Effector memory CD8-positive, alpha-beta T cell (primary cell): ENCODE results near the gene DNAH11.
"Not testable (repeated sequence)": the region's sequence is repeated elsewhere in the genome, so short reads cannot be mapped to it uniquely, and the experiment has no call there.

Experiments
- ATAC-seq: fragments of 150-1000 bp; cut with Tn5 transposase; replicated peaks from 2 replicates; pipeline ENCODE4 v1.10.0; 2021; ENCODE audit warnings: mild to moderate bottlenecking, moderate library complexity
- DNase-seq, 3 experiments: peaks; one replicate each; pipeline ENCODE4 v3.0.0; 2021
- H3K27ac Mint-ChIP-seq, 2 donors: one replicate each; pipeline ENCODE4 v1.8.0; 2022; ENCODE audit warnings: mild to moderate bottlenecking in 2 of 2, mixed read lengths in 2 of 2, moderate library complexity in 2 of 2
- H3K27me3 Mint-ChIP-seq, 2 donors: one replicate each; pipeline ENCODE4 v1.8.0; 2022; ENCODE audit warnings: mixed read lengths in 2 of 2
- H3K36me3 Mint-ChIP-seq: one replicate; pipeline ENCODE4 v1.8.0; 2022; ENCODE audit warnings: mild to moderate bottlenecking, moderate library complexity, mixed read lengths; ENCODE audit not compliant: insufficient read depth
- H3K4me1 Mint-ChIP-seq, 2 donors: one replicate each; pipeline ENCODE4 v1.8.0; 2022; ENCODE audit warnings: low read depth in 2 of 2, mixed read lengths in 2 of 2
- H3K4me3 Mint-ChIP-seq, 2 donors: one replicate each; pipeline ENCODE4 v1.8.0; 2022; ENCODE audit warnings: mild to moderate bottlenecking in 2 of 2, mixed read lengths in 2 of 2, moderate library complexity in 2 of 2
- H3K9me3 Mint-ChIP-seq, 2 donors: one replicate each; pipeline ENCODE4 v1.8.0; 2022; ENCODE audit warnings: mixed read lengths in 2 of 2

The DNAH11 gene

DNA sequence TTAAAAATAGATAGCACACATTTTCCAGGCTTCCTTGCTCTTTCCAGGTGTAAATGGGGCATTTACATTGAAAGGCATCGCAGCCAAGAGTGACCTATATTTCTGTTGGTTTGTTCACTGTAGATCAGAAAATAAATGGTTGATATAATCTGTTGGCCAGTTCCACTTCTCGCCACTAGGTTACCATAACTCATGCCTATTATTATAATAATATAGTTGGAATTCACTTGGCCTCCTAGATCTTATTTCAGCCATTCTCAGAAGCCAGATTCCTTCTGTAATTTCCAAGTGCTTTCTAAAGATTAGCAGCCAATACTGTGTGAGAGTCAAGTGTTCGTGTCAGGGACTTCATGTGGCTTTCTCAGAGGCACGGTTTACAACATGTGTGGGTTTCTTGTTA lies 179.5 kb downstream of the DNAH11 start:
- H3K27ac Mint-ChIP-seq: no peak overlapping the region
- H3K36me3 Mint-ChIP-seq: no peaks in the 10 kb centered on the region
- DNase-seq: no peak
- H3K9me3 Mint-ChIP-seq: no peaks in the 10 kb centered on the region
- H3K27me3 Mint-ChIP-seq: peaks cover 12 to 28% of the 10 kb centered on the region in 2 donors
- ATAC-seq: no peak
- H3K4me3 Mint-ChIP-seq: no peak overlapping the region
- H3K4me1 Mint-ChIP-seq: no peaks in the 10 kb centered on the region

- Mint-ChIP-seq H3K4me3 (no peak overlapping the region), H3K27me3 (peaks cover 12 to 28% of the 10 kb centered on the region in 2 donors), H3K4me1 (no peaks in the 10 kb centered on the region), H3K27ac (no peak overlapping the region), H3K36me3 (no peaks in the 10 kb centered on the region), H3K9me3 (no peaks in the 10 kb centered on the region)
- ATAC-seq (no peak), DNase-seq (no peak)
Measured at GRCh38 chr7:21724562-21724961, 181.7 kb downstream of the DNAH11 start.

DNA sequence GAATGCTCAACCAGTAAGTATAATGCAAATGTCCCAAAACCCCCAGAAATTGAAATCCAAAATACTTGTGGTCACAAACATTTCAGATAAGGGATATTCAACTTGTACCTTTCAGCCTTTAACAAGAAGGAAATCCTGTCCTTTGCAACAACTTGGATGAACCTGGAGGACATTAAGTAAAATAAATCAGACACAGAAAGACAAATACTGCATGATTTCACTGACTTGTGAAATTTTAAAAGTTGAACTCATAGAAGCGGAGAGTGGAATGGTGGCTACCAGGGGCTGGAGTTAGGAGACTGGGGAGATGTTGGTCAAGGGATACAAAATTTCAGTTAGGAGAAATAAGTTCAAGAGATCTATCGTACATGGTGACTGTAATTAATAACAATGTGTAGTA lies 187.6 kb downstream of the DNAH11 start:
- Mint-ChIP-seq H3K27ac (no peak overlapping the region), H3K36me3 (no peaks in the 10 kb centered on the region), H3K27me3 (peaks cover 6 to 9% of the 10 kb centered on the region in 2 donors), H3K4me3 (no peak overlapping the region), H3K4me1 (no peaks in the 10 kb centered on the region), H3K9me3 (no peaks in the 10 kb centered on the region)
- DNase-seq (no peak), ATAC-seq (no peak)

GRCh38 chr7:21731977-21732376 lies 189.1 kb downstream of the DNAH11 start:
- no peak overlapping the region for H3K4me3 Mint-ChIP-seq
- H3K9me3 Mint-ChIP-seq: no peaks in the 10 kb centered on the region
- no peak overlapping the region for H3K27ac Mint-ChIP-seq
- no peaks in the 10 kb centered on the region for H3K36me3 Mint-ChIP-seq
- peaks cover 6 to 9% of the 10 kb centered on the region in 2 donors for H3K27me3 Mint-ChIP-seq
- DNase-seq (no peak), ATAC-seq (no peak)
- H3K4me1 Mint-ChIP-seq: no peaks in the 10 kb centered on the region

DNA sequence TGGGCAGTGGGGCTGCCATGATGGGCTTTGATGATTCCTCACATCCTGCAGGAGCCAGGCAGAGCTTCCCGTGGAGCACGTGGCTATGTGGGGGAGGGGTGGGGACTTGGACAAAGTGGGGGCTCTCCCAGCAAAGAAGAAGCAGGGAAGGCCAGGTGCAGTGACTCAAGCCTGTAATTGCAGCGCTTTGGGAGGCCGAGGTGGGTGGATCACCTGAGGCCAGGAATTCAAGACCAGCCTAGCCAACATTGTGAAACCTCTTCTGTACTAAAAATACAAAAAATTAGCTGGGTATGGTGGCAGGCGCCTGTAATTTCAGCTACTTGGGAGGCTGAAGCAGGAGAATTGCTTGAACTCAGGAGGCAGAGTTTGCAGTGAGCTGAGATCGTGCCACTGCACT lies 190.1 kb downstream of the DNAH11 start:
- not testable (repeated sequence) for H3K27me3 Mint-ChIP-seq, H3K36me3 Mint-ChIP-seq, H3K4me1 Mint-ChIP-seq, H3K4me3 Mint-ChIP-seq, H3K9me3 Mint-ChIP-seq, DNase-seq, ATAC-seq, H3K27ac Mint-ChIP-seq

DNA sequence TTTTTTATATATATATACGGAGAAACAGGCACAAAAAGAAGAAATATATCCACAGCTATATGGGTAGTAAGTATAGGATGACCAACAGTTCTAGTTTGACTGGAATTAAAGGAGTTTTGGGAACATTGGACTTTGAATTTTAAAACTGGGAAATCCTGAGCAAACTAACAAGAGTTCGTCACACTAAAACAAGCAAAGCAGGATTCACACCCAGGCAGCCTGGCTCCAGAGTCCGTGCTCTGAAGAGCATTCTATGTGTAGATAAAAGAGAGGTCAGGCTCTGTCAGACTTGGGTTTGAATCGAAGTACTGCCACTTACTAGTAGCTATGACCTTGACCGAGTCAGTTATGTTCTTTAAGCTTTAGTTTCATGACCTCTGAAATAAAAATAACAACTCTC lies 191.0 kb downstream of the DNAH11 start:
- H3K9me3 Mint-ChIP-seq: no peaks in the 10 kb centered on the region
- ATAC-seq (no peak), DNase-seq (no peak)
- no peak overlapping the region for H3K27ac Mint-ChIP-seq
- H3K4me1 Mint-ChIP-seq: no peaks in the 10 kb centered on the region
- H3K36me3 Mint-ChIP-seq: no peaks in the 10 kb centered on the region
- no peak overlapping the region for H3K4me3 Mint-ChIP-seq
- peaks cover 0 to 6% of the 10 kb centered on the region in 2 donors for H3K27me3 Mint-ChIP-seq

DNA sequence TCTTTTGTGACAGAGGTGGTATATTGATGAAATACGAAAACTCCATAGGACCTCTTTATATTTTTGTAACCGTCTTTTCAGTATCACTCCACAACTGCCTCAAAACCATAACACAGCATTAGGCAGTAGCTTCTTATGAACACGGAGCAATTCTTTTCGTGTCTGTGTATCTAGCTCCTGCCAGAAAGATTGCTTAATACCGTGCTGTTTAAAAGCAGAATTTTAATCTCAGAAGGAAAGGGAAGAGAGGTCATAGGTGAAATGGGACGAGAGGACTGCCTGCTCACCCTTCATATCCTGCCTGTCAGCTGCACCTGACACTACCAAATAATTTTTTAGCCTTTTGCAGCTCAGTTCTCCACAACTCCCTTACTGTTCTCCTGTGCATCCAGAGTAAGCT lies 200.7 kb downstream of the DNAH11 start:
- no peaks in the 10 kb centered on the region for H3K36me3 Mint-ChIP-seq
- no peaks in the 10 kb centered on the region for H3K4me1 Mint-ChIP-seq
- H3K4me3 Mint-ChIP-seq: no peak overlapping the region
- ATAC-seq: no peak
- no peak overlapping the region for H3K27ac Mint-ChIP-seq
- no peak for DNase-seq
- peaks cover 0 to 11% of the 10 kb centered on the region in 2 donors for H3K27me3 Mint-ChIP-seq
- no peaks in the 10 kb centered on the region for H3K9me3 Mint-ChIP-seq

- H3K36me3 Mint-ChIP-seq: no peaks in the 10 kb centered on the region
- DNase-seq: no peak
- no peak overlapping the region for H3K27ac Mint-ChIP-seq
- no peak for ATAC-seq
- no peaks in the 10 kb centered on the region for H3K4me1 Mint-ChIP-seq
- H3K4me3 Mint-ChIP-seq: no peak overlapping the region
- H3K9me3 Mint-ChIP-seq: no peaks in the 10 kb centered on the region
- peaks cover 0 to 26% of the 10 kb centered on the region in 2 donors for H3K27me3 Mint-ChIP-seq
Measured at GRCh38 chr7:21746949-21747348, 204.1 kb downstream of the DNAH11 start.

GRCh38 chr7:21747806-21748205 lies 205.0 kb downstream of the DNAH11 start:
- ATAC-seq: no peak
- Mint-ChIP-seq H3K27me3 (peaks cover 0 to 26% of the 10 kb centered on the region in 2 donors), H3K27ac (no peak overlapping the region), H3K36me3 (no peaks in the 10 kb centered on the region), H3K4me3 (no peak overlapping the region), H3K9me3 (no peaks in the 10 kb centered on the region), H3K4me1 (no peaks in the 10 kb centered on the region)
- no peak for DNase-seq

DNA sequence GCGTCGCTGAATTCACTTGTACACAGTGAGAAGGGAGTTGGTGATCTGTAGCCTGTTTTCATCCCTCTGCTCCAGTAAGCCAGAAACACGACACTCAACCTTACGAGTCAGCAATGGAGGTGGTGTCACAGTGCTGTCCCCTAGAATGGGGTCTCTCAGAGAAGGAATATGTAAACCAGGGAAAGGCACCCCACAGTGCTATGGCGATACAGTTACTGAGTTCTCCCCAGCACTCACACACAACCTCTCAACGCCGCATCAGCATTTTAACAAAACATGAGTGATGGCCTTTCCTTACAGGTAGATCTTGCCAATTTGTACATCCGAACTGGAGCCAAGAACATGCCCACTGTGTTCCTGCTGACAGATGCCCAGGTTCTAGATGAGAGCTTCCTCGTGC lies 206.5 kb downstream of the DNAH11 start:
- Mint-ChIP-seq H3K9me3 (no peaks in the 10 kb centered on the region), H3K36me3 (no peaks in the 10 kb centered on the region), H3K27me3 (peaks cover 0 to 23% of the 10 kb centered on the region in 2 donors), H3K27ac (no peak overlapping the region), H3K4me3 (no peak overlapping the region), H3K4me1 (no peaks in the 10 kb centered on the region)
- no peak for ATAC-seq
- no peak for DNase-seq

- Mint-ChIP-seq H3K36me3 (no peaks in the 10 kb centered on the region), H3K4me1 (no peaks in the 10 kb centered on the region), H3K27me3 (peaks cover 17 to 35% of the 10 kb centered on the region in 2 donors), H3K4me3 (no peak overlapping the region), H3K9me3 (no peaks in the 10 kb centered on the region), H3K27ac (no peak overlapping the region)
- ATAC-seq (no peak), DNase-seq (no peak)
Measured at GRCh38 chr7:21753071-21753470, 210.2 kb downstream of the DNAH11 start.

DNA sequence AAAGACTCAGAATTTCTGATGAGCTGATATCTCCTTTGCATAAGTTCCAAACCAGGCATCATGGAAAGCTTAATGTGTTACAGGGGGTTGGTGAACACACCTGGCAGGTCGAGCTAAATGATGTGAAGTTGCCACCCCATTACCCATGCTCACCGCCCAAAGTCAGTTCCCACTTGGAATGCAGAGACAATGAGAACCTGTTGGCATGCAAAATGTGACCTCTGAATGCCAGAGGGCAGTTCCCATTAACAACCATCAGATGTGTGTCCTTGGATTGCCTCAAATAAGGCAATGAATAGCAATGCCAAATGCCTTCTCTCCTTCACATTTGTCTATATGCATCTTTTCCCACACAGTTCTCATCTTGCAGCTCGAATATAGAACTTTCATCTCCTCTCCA lies 212.1 kb downstream of the DNAH11 start:
- ATAC-seq (no peak), DNase-seq (no peak)
- H3K36me3 Mint-ChIP-seq: no peaks in the 10 kb centered on the region
- no peak overlapping the region for H3K4me3 Mint-ChIP-seq
- H3K9me3 Mint-ChIP-seq: no peaks in the 10 kb centered on the region
- peaks cover 32 to 46% of the 10 kb centered on the region in 2 donors for H3K27me3 Mint-ChIP-seq
- no peaks in the 10 kb centered on the region for H3K4me1 Mint-ChIP-seq
- no peak overlapping the region for H3K27ac Mint-ChIP-seq

DNA sequence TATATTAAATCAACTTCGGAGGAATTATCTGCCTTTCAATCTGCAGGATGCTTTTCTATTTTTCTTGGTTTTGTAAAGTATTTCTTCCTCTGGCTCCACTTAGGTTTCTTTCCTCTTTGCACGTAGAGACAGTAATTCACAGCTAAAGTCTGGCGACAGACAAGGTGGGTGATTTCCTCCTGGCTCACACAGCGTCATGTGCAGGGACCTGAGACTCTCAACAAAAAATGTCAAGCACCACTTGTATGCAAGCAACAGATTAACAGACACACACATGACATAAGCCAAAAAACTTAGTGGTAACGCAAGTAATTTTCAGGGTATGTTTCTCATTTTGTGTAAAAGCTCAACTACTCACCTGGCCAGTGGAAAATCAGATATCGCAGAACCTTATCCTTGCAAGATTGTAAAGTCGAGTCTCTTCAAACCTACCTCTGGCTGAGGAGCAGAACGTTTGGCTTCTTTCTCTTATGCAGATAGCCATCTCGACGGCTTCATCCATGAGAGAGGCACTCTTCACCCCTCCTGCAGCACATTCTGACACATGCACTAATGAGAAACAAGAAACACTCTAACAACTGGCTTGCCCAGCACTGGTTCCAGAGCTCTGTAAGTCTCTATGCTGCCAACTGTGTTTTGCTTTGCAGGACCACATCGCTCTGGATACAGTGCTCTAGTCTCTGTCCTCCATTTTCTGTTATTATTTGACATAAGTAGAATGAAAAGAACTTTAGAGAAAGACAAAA lies 214.9 kb downstream of the DNAH11 start:
- Mint-ChIP-seq H3K27ac (no peak overlapping the region), H3K4me1 (no peaks in the 10 kb centered on the region), H3K4me3 (no peak overlapping the region), H3K27me3 (peaks cover 32 to 40% of the 10 kb centered on the region in 2 donors), H3K36me3 (no peaks in the 10 kb centered on the region), H3K9me3 (no peaks in the 10 kb centered on the region)
- ATAC-seq (no peak), DNase-seq (no peak)

DNA sequence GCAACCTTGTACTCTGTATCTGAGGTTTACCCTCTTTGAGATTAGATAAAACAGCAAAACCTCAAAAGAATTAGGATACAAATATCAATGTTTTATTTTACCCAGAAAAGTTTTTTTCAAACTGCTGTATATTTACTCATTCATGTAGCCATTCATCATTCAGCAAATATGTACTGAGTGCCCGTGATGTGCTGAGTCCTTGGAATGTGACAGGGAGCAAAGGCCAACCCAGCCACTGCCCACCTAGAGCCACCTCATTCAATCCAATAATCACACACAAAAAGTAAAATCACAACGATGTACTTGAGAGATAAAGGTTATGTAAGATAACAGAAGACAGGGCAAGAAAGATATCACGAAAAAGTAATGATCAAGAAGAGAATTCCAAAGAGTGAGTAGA lies 215.4 kb downstream of the DNAH11 start:
- no peak for ATAC-seq
- H3K4me3 Mint-ChIP-seq: no peak overlapping the region
- no peak overlapping the region for H3K27ac Mint-ChIP-seq
- H3K27me3 Mint-ChIP-seq: peaks cover 32 to 40% of the 10 kb centered on the region in 2 donors
- H3K9me3 Mint-ChIP-seq: no peaks in the 10 kb centered on the region
- H3K36me3 Mint-ChIP-seq: no peaks in the 10 kb centered on the region
- no peaks in the 10 kb centered on the region for H3K4me1 Mint-ChIP-seq
- no peak for DNase-seq
